HCT116 (cell line): ENCODE measurements around the gene APOM.

Source experiments
- POLR2A ChIP-seq: IDR thresholded peaks from 2 replicates; pipeline ENCODE4 v1.7.0; 2011; ENCODE audit warnings: borderline replicate concordance; ENCODE audit not compliant: insufficient read depth, insufficient read length; ENCODE audit errors: extremely low read depth
- REST ChIP-seq: IDR thresholded peaks from 2 replicates; pipeline ENCODE4 v1.6.1; 2012; ENCODE audit warnings: low read depth
- SRF ChIP-seq: IDR thresholded peaks from 2 replicates; pipeline ENCODE4 v1.6.1; 2012; ENCODE audit warnings: low read depth
- TF ChIP-seq, protein P1 (sequence below), 3 experiments: fragments of 200-600 bp in 1 of 3; sonication (generic) in 1 of 3; IDR thresholded peaks in 2 of 3; conservative IDR thresholded peaks in 1 of 3; 2 replicates each; pipeline ENCODE4 v1.5.1; 2012 to 2017; ENCODE audit warnings: low read depth in 2 of 3, low read length in 2 of 3, antibody characterized with exemption in 1 of 3, borderline replicate concordance in 1 of 3, control low read depth in 1 of 3, mild to moderate bottlenecking in 1 of 3, mixed read lengths in 1 of 3, mixed run types in 1 of 3, moderate library complexity in 1 of 3; ENCODE audit not compliant: insufficient read depth in 1 of 3

- TF ChIP-seq SRF, result no peak
- TF ChIP-seq, protein P1, sequence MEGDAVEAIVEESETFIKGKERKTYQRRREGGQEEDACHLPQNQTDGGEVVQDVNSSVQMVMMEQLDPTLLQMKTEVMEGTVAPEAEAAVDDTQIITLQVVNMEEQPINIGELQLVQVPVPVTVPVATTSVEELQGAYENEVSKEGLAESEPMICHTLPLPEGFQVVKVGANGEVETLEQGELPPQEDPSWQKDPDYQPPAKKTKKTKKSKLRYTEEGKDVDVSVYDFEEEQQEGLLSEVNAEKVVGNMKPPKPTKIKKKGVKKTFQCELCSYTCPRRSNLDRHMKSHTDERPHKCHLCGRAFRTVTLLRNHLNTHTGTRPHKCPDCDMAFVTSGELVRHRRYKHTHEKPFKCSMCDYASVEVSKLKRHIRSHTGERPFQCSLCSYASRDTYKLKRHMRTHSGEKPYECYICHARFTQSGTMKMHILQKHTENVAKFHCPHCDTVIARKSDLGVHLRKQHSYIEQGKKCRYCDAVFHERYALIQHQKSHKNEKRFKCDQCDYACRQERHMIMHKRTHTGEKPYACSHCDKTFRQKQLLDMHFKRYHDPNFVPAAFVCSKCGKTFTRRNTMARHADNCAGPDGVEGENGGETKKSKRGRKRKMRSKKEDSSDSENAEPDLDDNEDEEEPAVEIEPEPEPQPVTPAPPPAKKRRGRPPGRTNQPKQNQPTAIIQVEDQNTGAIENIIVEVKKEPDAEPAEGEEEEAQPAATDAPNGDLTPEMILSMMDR (IDR thresholded peaks at IDR 0.05 in 2 of 3, conservative IDR thresholded peaks at IDR 0.05 in 1 of 3; ENCODE audit: borderline replicate concordance in 1 of 3, insufficient read depth in 1 of 3, low read depth in 2 of 3, low read length in 2 of 3), result no peak
- TF ChIP-seq REST, result no peak
- no peak for TF ChIP-seq POLR2A
Measured at GRCh38 chr6:31659649-31660380, 4.1 kb downstream of the APOM start.
